ENCODE results near the gene GNAT1.

The GNAT1 gene

GRCh38 chr3:50184242-50184978 is 7.0 kb upstream of the GNAT1 start:
- Histone ChIP-seq H3K4me1 (ENCODE audit: insufficient read depth, low read length) (no peaks in the 10 kb centered on the region), H3K9ac (ENCODE audit: low read length) (no peak overlapping the region), H3K27ac (ENCODE audit: low read depth, low read length) (no peak overlapping the region), H3K27me3 (ENCODE audit: control insufficient read depth in 1 of 2, insufficient read depth in 2 of 2, low read length in 2 of 2) (no peaks in the 10 kb centered on the region), H3K4me3 (ENCODE audit: low read depth in 1 of 2, low read length in 2 of 2) (no peak overlapping the region), H3K36me3 (ENCODE audit: insufficient read depth, low read length) (peaks cover 11% of the 10 kb centered on the region), H3K9me3 (ENCODE audit: low read length) (no peaks in the 10 kb centered on the region)

GRCh38 chr3:50185230-50185629 is 6.2 kb upstream of the GNAT1 start:
- no peak overlapping the region for H3K27ac ChIP-seq (ENCODE audit: low read depth, low read length)
- H3K27me3 ChIP-seq (ENCODE audit: control insufficient read depth in 1 of 2, insufficient read depth in 2 of 2, low read length in 2 of 2), result no peaks in the 10 kb centered on the region
- H3K9me3 ChIP-seq (ENCODE audit: low read length), result no peaks in the 10 kb centered on the region
- no peaks in the 10 kb centered on the region for H3K4me1 ChIP-seq (ENCODE audit: insufficient read depth, low read length)
- H3K36me3 ChIP-seq (ENCODE audit: insufficient read depth, low read length), result peaks cover 11% of the 10 kb centered on the region
- H3K9ac ChIP-seq (ENCODE audit: low read length), result no peak overlapping the region
- no peak overlapping the region for H3K4me3 ChIP-seq (ENCODE audit: low read depth in 1 of 2, low read length in 2 of 2)

- no peak overlapping the region for H3K9ac ChIP-seq (ENCODE audit: low read length)
- no peaks in the 10 kb centered on the region for H3K4me1 ChIP-seq (ENCODE audit: insufficient read depth, low read length)
- no peaks in the 10 kb centered on the region for H3K27me3 ChIP-seq (ENCODE audit: control insufficient read depth in 1 of 2, insufficient read depth in 2 of 2, low read length in 2 of 2)
- H3K36me3 ChIP-seq (ENCODE audit: insufficient read depth, low read length), result peaks cover 11% of the 10 kb centered on the region
- no peak overlapping the region for H3K4me3 ChIP-seq (ENCODE audit: low read depth in 1 of 2, low read length in 2 of 2)
- no peaks in the 10 kb centered on the region for H3K9me3 ChIP-seq (ENCODE audit: low read length)
- H3K27ac ChIP-seq (ENCODE audit: low read depth, low read length), result no peak overlapping the region
These were observed 5.3 kb upstream of the GNAT1 start for GRCh38 chr3:50186096-50186495.

GRCh38 chr3:50187750-50188149 is 3.7 kb upstream of the GNAT1 start:
- Histone ChIP-seq H3K4me1 (ENCODE audit: insufficient read depth, low read length) (peaks cover under 1% of the 10 kb centered on the region), H3K9me3 (ENCODE audit: low read length) (no peaks in the 10 kb centered on the region), H3K27ac (ENCODE audit: low read depth, low read length) (no peak overlapping the region), H3K36me3 (ENCODE audit: insufficient read depth, low read length) (peaks cover 5% of the 10 kb centered on the region), H3K4me3 (ENCODE audit: low read depth in 1 of 2, low read length in 2 of 2) (no peak overlapping the region), H3K9ac (ENCODE audit: low read length) (no peak overlapping the region), H3K27me3 (ENCODE audit: control insufficient read depth in 1 of 2, insufficient read depth in 2 of 2, low read length in 2 of 2) (peaks cover under 1 to 5% of the 10 kb centered on the region in 2 donors)

- no peaks in the 10 kb centered on the region for H3K9me3 ChIP-seq (ENCODE audit: low read length)
- no peak overlapping the region for H3K9ac ChIP-seq (ENCODE audit: low read length)
- H3K27me3 ChIP-seq (ENCODE audit: control insufficient read depth in 1 of 2, insufficient read depth in 2 of 2, low read length in 2 of 2), result peaks cover 16 to 20% of the 10 kb centered on the region in 2 donors
- H3K36me3 ChIP-seq (ENCODE audit: insufficient read depth, low read length), result peaks cover 5% of the 10 kb centered on the region
- no peak overlapping the region for H3K4me3 ChIP-seq (ENCODE audit: low read depth in 1 of 2, low read length in 2 of 2)
- no peak overlapping the region for H3K27ac ChIP-seq (ENCODE audit: low read depth, low read length)
- H3K4me1 ChIP-seq (ENCODE audit: insufficient read depth, low read length), result peaks cover 13% of the 10 kb centered on the region
These were observed 2.1 kb upstream of the GNAT1 start for GRCh38 chr3:50189274-50189673.

GRCh38 chr3:50189989-50190388 is 1.4 kb upstream of the GNAT1 start:
- Histone ChIP-seq H3K4me3 (ENCODE audit: low read depth in 1 of 2, low read length in 2 of 2) (no peak overlapping the region), H3K27me3 (ENCODE audit: control insufficient read depth in 1 of 2, insufficient read depth in 2 of 2, low read length in 2 of 2) (peaks cover 20 to 27% of the 10 kb centered on the region in 2 donors), H3K9ac (ENCODE audit: low read length) (no peak overlapping the region), H3K27ac (ENCODE audit: low read depth, low read length) (no peak overlapping the region), H3K36me3 (ENCODE audit: insufficient read depth, low read length) (no peaks in the 10 kb centered on the region), H3K4me1 (ENCODE audit: insufficient read depth, low read length) (peaks cover 14% of the 10 kb centered on the region), H3K9me3 (ENCODE audit: low read length) (no peaks in the 10 kb centered on the region)

GRCh38 chr3:50192124-50192523 is 714 bp downstream of the GNAT1 start:
- H3K36me3 ChIP-seq (ENCODE audit: insufficient read depth, low read length), result no peaks in the 10 kb centered on the region
- H3K9me3 ChIP-seq (ENCODE audit: low read length), result no peaks in the 10 kb centered on the region
- peaks cover 14% of the 10 kb centered on the region for H3K4me1 ChIP-seq (ENCODE audit: insufficient read depth, low read length)
- no peak overlapping the region for H3K27ac ChIP-seq (ENCODE audit: low read depth, low read length)
- peaks cover 31 to 42% of the 10 kb centered on the region in 2 donors for H3K27me3 ChIP-seq (ENCODE audit: control insufficient read depth in 1 of 2, insufficient read depth in 2 of 2, low read length in 2 of 2)
- H3K4me3 ChIP-seq (ENCODE audit: low read depth in 1 of 2, low read length in 2 of 2), result no peak overlapping the region
- no peak overlapping the region for H3K9ac ChIP-seq (ENCODE audit: low read length)

GRCh38 chr3:50192689-50193141 is 1.3 kb downstream of the GNAT1 start:
- H3K36me3 ChIP-seq (ENCODE audit: insufficient read depth, low read length), result no peaks in the 10 kb centered on the region
- H3K4me1 ChIP-seq (ENCODE audit: insufficient read depth, low read length), result peaks cover 14% of the 10 kb centered on the region
- H3K4me3 ChIP-seq (ENCODE audit: low read depth in 1 of 2, low read length in 2 of 2), result no peak overlapping the region
- H3K27ac ChIP-seq (ENCODE audit: low read depth, low read length), result no peak overlapping the region
- no peaks in the 10 kb centered on the region for H3K9me3 ChIP-seq (ENCODE audit: low read length)
- H3K27me3 ChIP-seq (ENCODE audit: control insufficient read depth in 1 of 2, insufficient read depth in 2 of 2, low read length in 2 of 2), result peaks cover 31 to 42% of the 10 kb centered on the region in 2 donors
- H3K9ac ChIP-seq (ENCODE audit: low read length), result no peak overlapping the region

- peaks cover 14% of the 10 kb centered on the region for H3K4me1 ChIP-seq (ENCODE audit: insufficient read depth, low read length)
- H3K4me3 ChIP-seq (ENCODE audit: low read depth in 1 of 2, low read length in 2 of 2), result no peak overlapping the region
- H3K36me3 ChIP-seq (ENCODE audit: insufficient read depth, low read length), result no peaks in the 10 kb centered on the region
- no peak overlapping the region for H3K9ac ChIP-seq (ENCODE audit: low read length)
- H3K9me3 ChIP-seq (ENCODE audit: low read length), result no peaks in the 10 kb centered on the region
- H3K27me3 ChIP-seq (ENCODE audit: control insufficient read depth in 1 of 2, insufficient read depth in 2 of 2, low read length in 2 of 2), result peaks cover 31 to 42% of the 10 kb centered on the region in 2 donors
- no peak overlapping the region for H3K27ac ChIP-seq (ENCODE audit: low read depth, low read length)
These were observed 1.9 kb downstream of the GNAT1 start for GRCh38 chr3:50193286-50193685.

GRCh38 chr3:50193746-50194127 is 2.3 kb downstream of the GNAT1 start:
- no peak overlapping the region for H3K9ac ChIP-seq (ENCODE audit: low read length)
- H3K9me3 ChIP-seq (ENCODE audit: low read length), result no peaks in the 10 kb centered on the region
- peaks cover 14% of the 10 kb centered on the region for H3K4me1 ChIP-seq (ENCODE audit: insufficient read depth, low read length)
- H3K36me3 ChIP-seq (ENCODE audit: insufficient read depth, low read length), result no peaks in the 10 kb centered on the region
- no peak overlapping the region for H3K27ac ChIP-seq (ENCODE audit: low read depth, low read length)
- no peak overlapping the region for H3K4me3 ChIP-seq (ENCODE audit: low read depth in 1 of 2, low read length in 2 of 2)
- peaks cover 31 to 42% of the 10 kb centered on the region in 2 donors for H3K27me3 ChIP-seq (ENCODE audit: control insufficient read depth in 1 of 2, insufficient read depth in 2 of 2, low read length in 2 of 2)

GRCh38 chr3:50194128-50194902 is 2.9 kb downstream of the GNAT1 start:
- H3K9ac ChIP-seq (ENCODE audit: low read length), result no peak overlapping the region
- H3K27me3 ChIP-seq (ENCODE audit: control insufficient read depth in 1 of 2, insufficient read depth in 2 of 2, low read length in 2 of 2), result peaks cover 31 to 42% of the 10 kb centered on the region in 2 donors
- H3K4me3 ChIP-seq (ENCODE audit: low read depth in 1 of 2, low read length in 2 of 2), result peak overlapping the region in 1 of 2 donors; percentile 23

More at GRCh38 chr3:50194128-50194902, 2.9 kb downstream of the GNAT1 start:
- Histone ChIP-seq H3K4me1 (ENCODE audit: insufficient read depth, low read length) (peaks cover 14% of the 10 kb centered on the region), H3K36me3 (ENCODE audit: insufficient read depth, low read length) (no peaks in the 10 kb centered on the region), H3K27ac (ENCODE audit: low read depth, low read length) (no peak overlapping the region), H3K9me3 (ENCODE audit: low read length) (no peaks in the 10 kb centered on the region)

Measured in muscle layer of colon (tissue), 2 donors.